ENCODE results near the gene NME4.
"Not testable (repeated sequence)": the region's sequence is repeated elsewhere in the genome, so short reads cannot be mapped to it uniquely, and the experiment has no call there.

The NME4 gene

GRCh38 chr16:399340-400019 is 2.5 kb downstream of the NME4 start:
- DNase-seq = no peak

- no peak for DNase-seq
These were observed 3.1 kb downstream of the NME4 start for GRCh38 chr16:400061-400591.

DNA sequence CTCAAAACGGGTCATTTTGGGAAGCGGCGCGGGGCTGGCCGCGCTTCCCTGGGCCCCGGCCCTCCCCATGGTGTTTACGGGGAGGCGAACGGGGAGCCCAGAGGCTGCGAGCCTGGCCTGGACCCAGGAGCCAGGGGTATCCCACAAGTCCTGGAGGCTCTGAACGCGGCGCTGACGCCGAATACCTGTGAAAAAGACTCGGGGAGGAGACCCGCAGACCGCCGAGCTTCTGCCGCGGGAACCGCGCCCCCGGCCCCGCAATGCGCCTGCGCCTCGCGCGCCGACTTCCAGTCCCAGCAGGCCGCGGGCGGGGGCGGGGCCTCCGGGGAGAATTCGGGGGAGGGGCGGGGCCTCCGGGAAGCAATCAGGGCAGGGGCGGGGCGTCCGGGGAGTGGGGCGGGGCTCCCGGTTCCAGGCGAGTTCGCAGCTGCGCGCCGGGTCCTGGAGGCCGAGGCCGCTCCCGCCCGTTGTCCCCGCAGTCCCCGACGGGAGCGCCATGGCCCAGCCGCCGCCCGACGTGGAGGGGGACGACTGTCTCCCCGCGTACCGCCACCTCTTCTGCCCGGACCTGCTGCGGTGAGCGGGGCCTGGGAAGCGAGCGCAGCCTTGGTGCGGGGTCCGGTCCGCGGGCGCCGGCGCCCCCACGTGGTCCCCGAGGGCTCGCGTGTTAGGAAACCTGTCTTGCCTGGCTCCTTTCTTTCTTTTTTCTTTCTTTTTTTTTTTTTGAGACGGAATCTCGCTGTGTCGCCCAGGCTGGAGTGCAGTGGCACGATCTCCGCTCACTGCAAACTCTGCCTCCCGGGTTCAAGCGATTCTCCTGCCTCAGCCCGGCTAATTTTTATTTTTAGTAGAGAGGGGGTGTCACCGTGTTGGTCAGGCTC is 4.7 kb downstream of the NME4 start, which contains the start of gene DECR2:
TSS of gene DECR2 (plus strand) at position 418 of the 881 bp plus-strand sequence. CDS start at position 497, 79 bp downstream.
- DNase-seq = peak; percentile 74 to 83

GRCh38 chr16:404971-405486 is 8.0 kb downstream of the NME4 start:
- no peak for DNase-seq

GRCh38 chr16:405548-406506 is 8.8 kb downstream of the NME4 start:
- DNase-seq = no peak

DNA sequence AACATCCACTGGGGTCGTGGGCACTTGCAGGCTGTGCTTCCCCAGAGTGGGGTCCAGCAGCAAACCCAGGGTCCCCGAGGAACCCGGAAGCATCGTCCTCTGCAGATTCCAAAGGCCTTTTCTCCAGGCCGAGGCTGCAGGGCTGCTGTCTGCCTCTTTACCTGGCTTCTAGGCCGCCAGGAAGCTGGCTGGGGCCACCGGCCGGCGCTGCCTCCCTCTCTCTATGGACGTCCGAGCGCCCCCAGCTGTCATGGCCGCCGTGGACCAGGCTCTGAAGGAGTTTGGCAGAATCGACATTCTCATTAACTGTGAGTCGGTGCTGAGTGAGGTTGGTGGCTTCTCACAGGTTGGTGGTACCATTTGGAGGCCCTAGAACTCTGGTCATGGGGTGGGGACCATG is 10.3 kb downstream of the NME4 start:
- no peak for DNase-seq

GRCh38 chr16:410516-411178 is 13.6 kb downstream of the NME4 start:
- no peak for DNase-seq

GRCh38 chr16:411576-412265 is 14.7 kb downstream of the NME4 start:
- DNase-seq = no peak

DNA sequence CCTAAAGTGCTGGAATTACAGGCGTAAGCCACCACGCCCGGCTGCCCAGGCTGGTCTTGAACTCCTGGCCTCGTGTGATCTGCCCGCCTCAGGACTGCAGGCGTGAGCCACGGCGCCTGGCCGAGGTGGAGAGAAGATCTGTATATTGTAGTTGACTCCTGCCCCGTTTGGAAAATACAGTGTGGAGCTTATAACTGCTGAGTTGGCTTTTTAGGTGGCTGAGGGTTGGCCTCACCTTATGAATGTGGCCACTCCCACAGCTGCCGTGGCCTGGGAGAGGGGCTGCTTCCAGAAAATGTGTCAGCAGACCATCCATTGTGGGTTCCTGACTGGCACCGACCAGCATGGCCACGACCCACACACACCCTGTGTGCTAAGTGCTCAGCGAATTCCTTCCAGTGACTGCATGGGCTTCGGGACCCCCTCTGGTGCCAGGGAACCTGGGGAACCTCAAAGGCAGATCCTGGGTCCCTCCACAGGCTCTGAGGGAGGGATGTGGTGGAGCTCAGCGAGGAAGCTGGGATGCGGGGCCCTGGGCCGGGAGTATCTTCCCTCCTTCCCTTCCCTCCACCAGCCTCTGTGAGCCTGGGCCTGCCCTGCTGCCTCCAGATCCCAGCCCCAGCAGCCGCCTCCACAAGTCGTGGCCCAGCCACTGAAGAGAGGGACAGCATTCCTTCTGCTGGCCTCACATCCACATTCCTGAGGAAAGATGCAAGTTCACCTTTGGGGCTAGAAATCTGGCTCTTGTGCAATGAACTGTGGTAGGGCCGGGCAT is 17.6 kb downstream of the NME4 start:
- no peak for DNase-seq

DNA sequence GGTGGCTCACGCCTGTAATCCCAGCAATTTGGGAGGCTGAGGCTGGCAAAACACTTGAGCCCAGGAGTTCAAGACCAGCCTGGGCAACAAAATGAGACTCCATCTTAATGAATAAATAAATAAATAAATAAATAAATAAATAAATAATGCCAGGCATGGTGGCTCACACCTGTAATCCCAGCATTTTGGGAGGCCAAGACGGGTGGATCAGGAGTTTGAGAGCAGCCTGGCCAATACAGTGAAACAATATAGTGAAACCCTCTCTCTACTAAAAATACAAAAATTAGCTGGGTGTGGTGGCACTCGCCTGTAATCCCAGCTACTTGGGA is 18.1 kb downstream of the NME4 start:
- DNase-seq = not testable (repeated sequence)

- not testable (repeated sequence) for DNase-seq
These were observed 25.2 kb downstream of the NME4 start for GRCh38 chr16:422179-422578.

GRCh38 chr16:424033-424622 is 27.1 kb downstream of the NME4 start:
- DNase-seq = peak in 1 of 2 experiments; percentile 7

GRCh38 chr16:424623-425081 is 27.7 kb downstream of the NME4 start:
- no peak for DNase-seq

DNA sequence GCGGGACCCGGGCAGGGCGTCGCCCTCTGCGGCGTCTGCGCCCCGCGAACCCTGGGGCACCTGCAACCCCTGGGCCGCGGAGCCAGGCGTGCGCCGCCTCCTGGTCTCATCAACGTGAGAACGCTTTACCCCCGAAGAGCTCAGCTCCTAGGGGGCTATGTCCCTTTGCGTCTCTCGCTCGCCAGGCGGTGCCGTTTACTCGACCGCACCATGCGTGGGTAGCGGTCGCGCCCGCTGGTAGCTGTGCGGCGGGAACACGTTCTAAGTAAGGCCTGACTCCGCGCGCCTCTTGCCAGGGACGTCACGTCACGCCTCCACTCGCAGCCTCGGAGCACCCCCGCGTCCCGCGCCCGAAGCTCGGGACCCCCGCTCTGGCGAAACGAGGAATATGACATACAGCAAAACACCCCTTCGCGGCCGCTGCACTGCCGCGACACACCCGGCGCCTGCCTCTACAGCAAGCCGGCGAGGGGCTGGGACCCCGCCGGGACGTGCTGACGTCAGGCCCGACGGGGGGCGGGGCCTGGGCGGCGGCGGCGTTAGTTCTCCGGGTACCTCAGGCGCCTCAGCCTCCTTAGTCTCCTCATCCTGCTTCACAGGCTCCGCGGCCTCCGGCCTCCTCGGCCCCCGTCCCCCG is 28.2 kb downstream of the NME4 start, which contains the start of gene RAB11FIP3:
TSS of gene RAB11FIP3 (plus strand) at position 568 of the 637 bp plus-strand sequence. CDS start 358 bp downstream, outside the sequence.
- peak; percentile 44 to 64 for DNase-seq

DNA sequence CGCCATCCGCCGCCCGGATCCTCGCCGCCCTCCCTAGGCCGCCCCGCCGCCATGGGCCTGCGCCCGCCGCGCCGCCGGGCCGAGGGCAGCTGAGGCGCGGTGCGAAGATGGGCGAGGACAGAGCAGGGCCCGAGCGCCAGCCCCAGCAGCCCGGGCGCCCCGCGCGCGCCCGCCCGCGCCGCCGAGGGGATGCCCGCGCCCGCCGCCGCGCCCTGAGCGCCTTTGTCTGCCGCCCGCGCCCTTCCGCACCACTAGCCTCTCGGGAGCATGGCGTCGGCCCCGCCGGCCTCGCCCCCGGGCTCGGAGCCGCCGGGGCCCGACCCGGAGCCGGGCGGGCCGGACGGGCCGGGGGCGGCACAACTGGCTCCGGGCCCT is 28.7 kb downstream of the NME4 start:
- DNase-seq = no peak

GRCh38 chr16:426115-426905 is 29.3 kb downstream of the NME4 start:
- no peak for DNase-seq

GRCh38 chr16:426906-427249 is 29.9 kb downstream of the NME4 start:
- DNase-seq = no peak

DNA sequence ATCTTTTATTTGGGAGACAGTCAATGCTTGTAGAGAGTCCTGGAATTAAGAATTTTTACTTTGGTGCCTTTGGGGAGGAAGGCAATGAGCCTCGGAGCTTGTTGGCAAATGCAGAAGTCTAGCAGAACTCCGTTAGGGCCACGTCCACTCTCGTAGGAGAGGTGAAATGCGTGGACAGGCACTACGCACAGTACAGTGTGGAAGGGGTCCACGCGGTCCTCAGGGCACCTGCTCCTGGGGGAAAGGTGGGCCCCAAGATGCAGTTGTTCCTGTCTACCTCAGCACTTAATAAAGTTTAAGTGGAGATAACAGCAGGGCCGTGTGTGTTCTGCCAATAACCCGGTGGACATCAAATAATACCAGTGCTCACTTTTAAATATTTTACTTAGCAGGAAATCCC is 30.3 kb downstream of the NME4 start:
- DNase-seq = no peak

DNA sequence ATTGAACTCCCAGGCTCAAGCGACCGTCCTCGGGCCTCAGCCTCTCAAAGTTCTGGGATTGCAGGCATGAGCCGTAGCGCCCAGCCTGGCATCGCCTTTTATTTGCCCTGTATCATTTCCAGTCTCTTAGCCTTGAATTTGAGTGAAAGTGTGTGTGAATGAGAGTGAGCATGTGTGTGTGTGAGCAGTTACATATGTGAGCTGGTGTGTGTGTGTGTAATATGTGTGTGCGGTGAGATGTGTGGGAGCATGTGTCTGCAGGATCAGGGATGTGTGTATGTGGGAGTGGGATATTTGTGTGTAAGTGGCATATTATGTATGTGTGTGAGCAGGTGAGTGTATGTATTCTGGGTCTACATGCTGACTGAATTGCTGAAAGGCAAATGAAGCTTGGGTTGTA is 33.9 kb downstream of the NME4 start:
- DNase-seq = no peak
